GM12878 (cell line): ENCODE data around the gene DGKE. TPM values are rescaled to one million over a fixed set of nuclear protein-coding genes. Genes with fewer than 3 reads are reported as not detected.
A peak's percentile ranks its signal among the peaks of the same experiment; 100 is the strongest.

Experiments
- BRCA1 ChIP-seq: IDR thresholded peaks from 2 replicates; pipeline ENCODE4 v1.6.1; 2011; ENCODE audit warnings: low read depth, low read length, improper control_type of control experiment
- CUX1 ChIP-seq: IDR thresholded peaks from 2 replicates; pipeline ENCODE4 v1.6.1; 2012; ENCODE audit warnings: improper control_type of control experiment, low read depth, low read length; ENCODE audit not compliant: insufficient replicate concordance
- IKZF1 ChIP-seq: fragments of 450-650 bp; conservative IDR thresholded peaks from 2 replicates; pipeline ENCODE4 v1.6.1; 2017; ENCODE audit warnings: antibody characterized with exemption, mild to moderate bottlenecking
- IKZF2 ChIP-seq, 2 experiments: fragments of 450-650 bp; IDR thresholded peaks; 2 replicates each; pipeline ENCODE4 v1.6.1; 2017; ENCODE audit warnings: mild to moderate bottlenecking in 2 of 2, moderate library complexity in 2 of 2
- MTA2 ChIP-seq: fragments of 450-650 bp; IDR thresholded peaks from 2 replicates; pipeline ENCODE4 v1.6.1; 2016; ENCODE audit warnings: low read depth, mild to moderate bottlenecking, moderate library complexity
- SPI1 ChIP-seq: IDR thresholded peaks from 2 replicates; pipeline ENCODE4 v1.6.1; 2011; ENCODE audit warnings: low read depth, mild to moderate bottlenecking, low read length, moderate library complexity, borderline replicate concordance; ENCODE audit not compliant: insufficient read depth
- ZZZ3 ChIP-seq: IDR thresholded peaks from 2 replicates; pipeline ENCODE4 v1.6.1; 2011; ENCODE audit warnings: low read depth; ENCODE audit not compliant: control insufficient read depth, insufficient read length
- polyA plus RNA-seq, 11 experiments: library from polyadenylated mRNA; depleted of rRNA in 4 of 11; unstranded in 6 of 11; stranded (reverse) in 5 of 11; fragments of >200 nt; fragmentation: Nextera tagmentation in 4 of 11; fragmentation: Illumina TruSeq in 1 of 11; extraction: Ambion mirVana in 4 of 11; extraction: Trizol in 1 of 11; gene quantifications; 1 replicate in 1 of 11; 2 replicates in 10 of 11; pipeline versions ENCODE4 v1.2.1 to v1.2.3, GENCODE V29; 2011 to 2016; ENCODE audit warnings: inconsistent platforms in 2 of 11, missing spikeins in 2 of 11, low read depth in 1 of 11
- total RNA-seq, 4 experiments: library from RNA; depleted of rRNA in 3 of 4; stranded (reverse); fragments of >200 nt in 3 of 4; fragmentation: Illumina TruSeq in 1 of 4; extraction: Trizol in 1 of 4; gene quantifications; 2 replicates each; pipeline versions ENCODE4 v1.2.1 to v1.2.3, GENCODE V29; 2013 to 2021
- TF ChIP-seq, protein P1 (sequence below): IDR thresholded peaks from 2 replicates; pipeline ENCODE4 v1.6.1; 2011; ENCODE audit warnings: mild to moderate bottlenecking, low read depth, low read length, moderate library complexity; ENCODE audit not compliant: insufficient replicate concordance
- TF ChIP-seq, protein P2 (sequence below): IDR thresholded peaks from 2 replicates; pipeline ENCODE4 v1.6.1; 2012; ENCODE audit warnings: low read length, inconsistent platforms
- TF ChIP-seq, protein P3 (sequence below): fragments of 450-650 bp; IDR thresholded peaks from 2 replicates; pipeline ENCODE4 v1.6.1; 2016; ENCODE audit warnings: mild to moderate bottlenecking

DGKE gene
- total and polyA plus RNA-seq, 10 of the 15 experiments (the other 5 are each of a cell fraction or from before 2014, with no cell fraction given): 2.8 to 18.0 (median 11.6) TPM

DNA sequence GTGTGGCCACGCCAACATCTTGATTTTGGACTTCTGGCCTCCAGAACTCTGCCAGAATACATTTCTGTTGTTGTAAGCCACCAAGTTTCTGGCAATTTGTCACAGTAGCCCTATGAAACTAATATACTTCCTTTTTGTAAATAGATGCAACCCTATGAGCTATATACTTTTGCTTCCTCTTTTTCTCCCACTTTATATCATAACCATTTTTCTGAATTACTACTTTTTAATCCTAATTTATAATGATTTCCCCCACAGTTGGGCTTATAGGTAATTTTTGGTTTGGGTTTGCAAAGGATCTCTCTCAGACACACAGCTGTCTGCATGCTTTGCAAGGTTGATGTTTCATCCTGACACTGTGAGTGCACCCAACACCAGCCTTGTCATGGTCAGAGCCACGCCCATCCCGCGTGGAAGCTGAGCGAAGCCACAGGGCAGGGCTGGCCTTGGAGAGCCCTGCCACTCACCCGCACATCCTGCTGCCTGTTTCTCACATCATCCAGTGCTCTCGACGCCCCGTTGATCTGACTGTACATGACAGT lies 74.1 kb downstream of the DGKE start (continued):
- TF ChIP-seq CUX1 (peak; percentile 34), SPI1 (peak; percentile 31; the same call in 1 of the 2 replicates), BRCA1 (no peak), MTA2 (peak; percentile 42; the same call in 1 of the 2 replicates), ZZZ3 (no peak), IKZF1 (peak; percentile 69), IKZF2 (IDR thresholded peaks at IDR 0.05) (peak; percentile 45 to 54; a peak in 3 of 4 replicates)
- TF ChIP-seq, protein P1, sequence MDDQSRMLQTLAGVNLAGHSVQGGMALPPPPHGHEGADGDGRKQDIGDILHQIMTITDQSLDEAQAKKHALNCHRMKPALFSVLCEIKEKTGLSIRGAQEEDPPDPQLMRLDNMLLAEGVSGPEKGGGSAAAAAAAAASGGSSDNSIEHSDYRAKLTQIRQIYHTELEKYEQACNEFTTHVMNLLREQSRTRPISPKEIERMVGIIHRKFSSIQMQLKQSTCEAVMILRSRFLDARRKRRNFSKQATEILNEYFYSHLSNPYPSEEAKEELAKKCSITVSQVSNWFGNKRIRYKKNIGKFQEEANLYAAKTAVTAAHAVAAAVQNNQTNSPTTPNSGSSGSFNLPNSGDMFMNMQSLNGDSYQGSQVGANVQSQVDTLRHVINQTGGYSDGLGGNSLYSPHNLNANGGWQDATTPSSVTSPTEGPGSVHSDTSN: peak; percentile 87
- TF ChIP-seq, protein P2, sequence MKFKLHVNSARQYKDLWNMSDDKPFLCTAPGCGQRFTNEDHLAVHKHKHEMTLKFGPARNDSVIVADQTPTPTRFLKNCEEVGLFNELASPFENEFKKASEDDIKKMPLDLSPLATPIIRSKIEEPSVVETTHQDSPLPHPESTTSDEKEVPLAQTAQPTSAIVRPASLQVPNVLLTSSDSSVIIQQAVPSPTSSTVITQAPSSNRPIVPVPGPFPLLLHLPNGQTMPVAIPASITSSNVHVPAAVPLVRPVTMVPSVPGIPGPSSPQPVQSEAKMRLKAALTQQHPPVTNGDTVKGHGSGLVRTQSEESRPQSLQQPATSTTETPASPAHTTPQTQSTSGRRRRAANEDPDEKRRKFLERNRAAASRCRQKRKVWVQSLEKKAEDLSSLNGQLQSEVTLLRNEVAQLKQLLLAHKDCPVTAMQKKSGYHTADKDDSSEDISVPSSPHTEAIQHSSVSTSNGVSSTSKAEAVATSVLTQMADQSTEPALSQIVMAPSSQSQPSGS: peak; percentile 53; the same call in 1 of the 2 replicates
- TF ChIP-seq, protein P3, sequence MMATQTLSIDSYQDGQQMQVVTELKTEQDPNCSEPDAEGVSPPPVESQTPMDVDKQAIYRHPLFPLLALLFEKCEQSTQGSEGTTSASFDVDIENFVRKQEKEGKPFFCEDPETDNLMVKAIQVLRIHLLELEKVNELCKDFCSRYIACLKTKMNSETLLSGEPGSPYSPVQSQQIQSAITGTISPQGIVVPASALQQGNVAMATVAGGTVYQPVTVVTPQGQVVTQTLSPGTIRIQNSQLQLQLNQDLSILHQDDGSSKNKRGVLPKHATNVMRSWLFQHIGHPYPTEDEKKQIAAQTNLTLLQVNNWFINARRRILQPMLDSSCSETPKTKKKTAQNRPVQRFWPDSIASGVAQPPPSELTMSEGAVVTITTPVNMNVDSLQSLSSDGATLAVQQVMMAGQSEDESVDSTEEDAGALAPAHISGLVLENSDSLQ: peak; percentile 96
